HG02970 (cell line): Measurements from ENCODE around the gene CTNNA1.

ENCODE experiments used
- ATAC-seq: cut with Tn5 transposase; IDR thresholded peaks from one replicate; pipeline ENCODE4 v1.9.1; 2021; ENCODE audit warnings: mild to moderate bottlenecking, moderate library complexity, moderate number of reproducible peaks; ENCODE audit not compliant: unreplicated experiment, low FRiP score

The CTNNA1 gene

GRCh38 chr5:138878437-138879235 is 125.4 kb downstream of the CTNNA1 start:
- ATAC-seq: no peak

- ATAC-seq: no peak
Measured at GRCh38 chr5:138883211-138883610, 130.0 kb downstream of the CTNNA1 start.

- ATAC-seq: no peak
Measured at GRCh38 chr5:138884094-138884493, 130.9 kb downstream of the CTNNA1 start.

- ATAC-seq: no peak
Measured at GRCh38 chr5:138884554-138884953, 131.3 kb downstream of the CTNNA1 start.

GRCh38 chr5:138889994-138890393 is 136.8 kb downstream of the CTNNA1 start:
- no peak for ATAC-seq

GRCh38 chr5:138890644-138891043 is 137.4 kb downstream of the CTNNA1 start:
- ATAC-seq: no peak

- ATAC-seq: no peak
Measured at GRCh38 chr5:138895918-138896317, 142.7 kb downstream of the CTNNA1 start.

GRCh38 chr5:138898299-138898698 is 145.1 kb downstream of the CTNNA1 start:
- no peak for ATAC-seq

- ATAC-seq: no peak
Measured at GRCh38 chr5:138898742-138899141, 145.5 kb downstream of the CTNNA1 start.

GRCh38 chr5:138900281-138900965 is 147.2 kb downstream of the CTNNA1 start:
- no peak for ATAC-seq

GRCh38 chr5:138901716-138902115 is 148.5 kb downstream of the CTNNA1 start:
- ATAC-seq: no peak

- no peak for ATAC-seq
Measured at GRCh38 chr5:138903130-138903775, 150.0 kb downstream of the CTNNA1 start.

GRCh38 chr5:138905541-138905940 is 152.3 kb downstream of the CTNNA1 start:
- no peak for ATAC-seq

- no peak for ATAC-seq
Measured at GRCh38 chr5:138909734-138910133, 156.5 kb downstream of the CTNNA1 start.

GRCh38 chr5:138910546-138911185 is 157.4 kb downstream of the CTNNA1 start:
- no peak for ATAC-seq

- no peak for ATAC-seq
Measured at GRCh38 chr5:138911441-138911840, 158.2 kb downstream of the CTNNA1 start.

- no peak for ATAC-seq
Measured at GRCh38 chr5:138912093-138912492, 158.9 kb downstream of the CTNNA1 start.

- ATAC-seq: no peak
Measured at GRCh38 chr5:138913773-138914172, 160.5 kb downstream of the CTNNA1 start.

GRCh38 chr5:138914338-138914737 is 161.1 kb downstream of the CTNNA1 start:
- ATAC-seq: no peak

GRCh38 chr5:138918686-138919085 is 165.5 kb downstream of the CTNNA1 start:
- ATAC-seq: no peak

- ATAC-seq: no peak
Measured at GRCh38 chr5:138920181-138920580, 167.0 kb downstream of the CTNNA1 start.
